GM15510 (cell line): ENCODE results near the gene ELOVL2.

Source experiments
- POLR2A ChIP-seq: IDR thresholded peaks from 3 replicates; pipeline ENCODE4 v1.6.1; 2011; ENCODE audit warnings: borderline replicate concordance; ENCODE audit not compliant: insufficient read length; ENCODE audit errors: extremely low read depth

Gene ELOVL2

GRCh38 chr6:11012976-11013720 is 31.0 kb downstream of the ELOVL2 start:
- TF ChIP-seq POLR2A, result no peak

DNA sequence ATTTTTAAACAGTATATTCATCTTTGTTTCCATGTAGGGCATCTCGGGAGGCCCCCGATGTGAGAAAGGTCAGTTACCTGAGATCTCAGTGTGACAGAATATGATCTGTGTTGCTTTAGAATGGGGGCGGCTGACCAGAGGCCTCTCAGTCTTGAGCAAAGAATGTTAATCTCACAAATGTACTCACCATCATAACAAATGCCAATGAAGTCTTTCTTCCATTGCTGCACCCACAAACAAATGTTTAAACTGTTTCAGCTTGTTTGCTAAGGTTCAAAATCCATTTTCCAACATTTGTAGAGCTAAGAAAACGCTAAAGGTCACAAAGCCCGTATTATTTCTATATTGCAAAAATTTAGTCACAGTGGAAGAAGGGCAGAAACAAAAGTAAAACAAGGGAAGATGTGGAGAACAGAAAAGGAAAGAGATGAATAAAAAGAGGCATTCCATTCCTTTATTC is 31.8 kb downstream of the ELOVL2 start:
- TF ChIP-seq POLR2A, result no peak

DNA sequence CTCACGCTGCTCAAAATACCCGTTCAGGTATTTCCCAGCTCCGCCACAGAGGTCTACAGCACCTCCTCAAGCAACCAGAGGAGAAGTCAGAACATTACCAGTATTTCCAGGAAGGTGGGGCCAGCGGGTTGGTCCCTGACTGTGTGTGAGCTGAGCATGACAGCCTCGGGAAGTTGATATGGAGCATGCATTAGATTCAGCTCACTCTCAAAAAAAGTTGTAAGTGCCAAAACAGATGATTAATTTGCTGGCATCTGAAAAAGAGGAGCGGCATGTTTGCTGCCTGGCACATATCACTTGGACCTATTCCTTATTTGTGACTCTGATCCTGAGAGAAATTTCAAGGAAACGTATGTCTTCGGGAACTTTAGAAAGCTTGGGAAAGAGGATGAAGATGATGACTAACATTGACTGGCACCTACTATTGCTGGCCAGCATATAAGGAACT is 32.3 kb downstream of the ELOVL2 start:
- no peak for TF ChIP-seq POLR2A

DNA sequence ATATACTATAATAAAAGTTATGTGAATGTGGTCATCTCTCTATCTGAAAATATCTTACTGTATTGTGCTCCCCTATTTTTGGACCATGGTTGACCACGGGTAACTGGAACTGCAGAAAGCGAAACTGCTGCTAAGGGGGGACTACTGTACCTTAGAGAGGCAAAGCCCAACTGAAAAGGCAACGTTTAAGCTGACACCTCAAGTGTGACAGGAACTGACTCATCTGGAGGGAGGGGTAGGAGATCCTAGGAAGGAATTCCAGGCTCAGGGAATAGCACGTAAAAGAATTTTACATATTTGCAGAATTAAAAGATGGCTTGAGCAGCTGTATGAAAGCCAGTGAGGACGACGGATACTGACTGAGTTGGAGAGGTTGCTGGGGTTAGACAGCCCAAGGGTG is 34.8 kb downstream of the ELOVL2 start:
- TF ChIP-seq POLR2A, result no peak

GRCh38 chr6:11008821-11009220 is 35.3 kb downstream of the ELOVL2 start:
- TF ChIP-seq POLR2A, result no peak

- no peak for TF ChIP-seq POLR2A
Observed at GRCh38 chr6:11007715-11008608, 36.1 kb downstream of the ELOVL2 start.

GRCh38 chr6:11006061-11006460 is 38.0 kb downstream of the ELOVL2 start:
- TF ChIP-seq POLR2A, result no peak

DNA sequence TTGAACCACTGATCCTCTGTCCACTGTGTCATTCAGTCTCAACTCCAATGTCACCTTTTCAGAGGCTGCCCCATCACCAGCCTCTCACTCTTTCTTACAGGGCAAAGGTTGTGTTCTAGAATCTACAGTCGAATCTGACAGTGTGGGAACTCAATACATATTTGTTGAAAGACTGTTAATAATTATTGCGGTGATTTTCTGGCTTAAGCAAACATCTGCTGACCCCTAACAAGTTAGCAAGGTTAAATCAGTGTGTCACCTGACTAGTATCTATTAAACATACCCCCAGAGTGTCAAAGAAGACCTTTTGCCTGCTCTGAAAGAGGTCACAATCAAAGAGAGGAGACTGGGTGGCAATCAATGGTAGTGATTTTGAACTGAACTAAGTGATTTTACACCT is 41.9 kb downstream of the ELOVL2 start:
- no peak for TF ChIP-seq POLR2A

DNA sequence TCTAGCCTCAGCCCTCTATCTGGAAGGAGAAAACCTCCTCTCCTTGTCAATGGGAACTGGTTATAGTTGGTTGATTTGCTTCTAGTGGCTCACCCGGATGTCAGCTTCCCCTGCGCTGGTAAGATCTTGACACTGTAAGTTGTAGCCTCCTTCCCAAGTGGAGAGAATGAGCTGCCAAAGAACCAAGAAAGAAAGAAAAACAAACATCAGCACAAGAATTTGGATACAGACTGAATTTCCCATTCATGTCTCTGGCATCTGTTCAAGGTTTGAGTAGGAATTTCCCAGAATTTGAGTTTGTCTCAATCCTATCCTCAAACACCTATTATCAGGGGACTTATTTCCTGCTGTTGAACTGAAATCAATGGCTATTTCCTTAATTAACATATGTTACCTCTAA is 44.1 kb downstream of the ELOVL2 start:
- TF ChIP-seq POLR2A, result no peak

GRCh38 chr6:10995114-10995707 is 48.9 kb downstream of the ELOVL2 start:
- TF ChIP-seq POLR2A, result no peak

DNA sequence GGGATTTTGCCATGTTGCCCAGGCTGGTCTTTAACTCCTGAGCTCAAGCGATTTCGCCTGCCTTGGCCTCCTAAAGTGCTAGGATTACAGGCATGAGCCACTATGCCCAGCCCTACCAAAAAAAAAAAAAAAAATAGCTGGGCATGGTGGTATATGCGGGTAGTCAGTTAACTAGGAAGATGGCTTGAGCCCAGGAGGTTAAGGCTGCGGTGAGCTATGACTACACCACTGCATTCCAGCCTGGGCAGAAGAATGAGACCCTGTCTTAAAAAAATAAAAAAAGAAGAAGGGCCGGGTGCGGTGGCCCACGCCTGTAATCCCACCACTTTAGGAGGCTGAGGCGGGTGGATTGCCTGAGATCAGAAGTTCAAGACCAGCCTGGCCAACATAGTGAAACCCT is 50.2 kb downstream of the ELOVL2 start:
- TF ChIP-seq POLR2A, result no peak

GRCh38 chr6:10991115-10991514 is 53.0 kb downstream of the ELOVL2 start:
- no peak for TF ChIP-seq POLR2A

GRCh38 chr6:10989587-10989986 is 54.5 kb downstream of the ELOVL2 start:
- no peak for TF ChIP-seq POLR2A

DNA sequence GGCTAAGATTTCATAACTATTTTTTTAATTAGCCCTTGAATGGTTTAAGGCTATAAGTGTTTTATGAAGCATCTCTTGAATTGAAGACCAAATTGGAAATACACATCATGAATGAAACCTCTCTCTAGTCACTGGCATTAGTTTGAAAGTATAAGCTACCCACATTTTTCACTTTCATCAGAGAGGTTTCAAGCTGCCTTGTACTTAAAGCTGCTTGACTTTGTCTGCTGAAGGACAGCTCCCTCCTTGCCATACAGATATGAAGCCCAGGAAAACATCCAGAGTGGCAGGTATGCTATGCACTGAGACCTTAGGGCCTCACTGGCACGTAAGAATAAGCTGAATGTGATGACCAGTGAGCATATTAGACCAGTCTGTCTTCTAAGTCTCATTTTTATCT is 62.7 kb downstream of the ELOVL2 start:
- no peak for TF ChIP-seq POLR2A

- TF ChIP-seq POLR2A, result no peak
Observed at GRCh38 chr6:10979603-10980002, 64.5 kb downstream of the ELOVL2 start.
